ENCODE data around the gene METTL6. TPM values are rescaled to one million over a fixed set of nuclear protein-coding genes. Genes with fewer than 3 reads are reported as not detected.

The METTL6 gene
- total and polyA plus RNA-seq, 10 of the 15 experiments (the other 5 are each of a cell fraction or from before 2014, with no cell fraction given) = 13.8 to 29.6 (median 20.8) TPM

DNA sequence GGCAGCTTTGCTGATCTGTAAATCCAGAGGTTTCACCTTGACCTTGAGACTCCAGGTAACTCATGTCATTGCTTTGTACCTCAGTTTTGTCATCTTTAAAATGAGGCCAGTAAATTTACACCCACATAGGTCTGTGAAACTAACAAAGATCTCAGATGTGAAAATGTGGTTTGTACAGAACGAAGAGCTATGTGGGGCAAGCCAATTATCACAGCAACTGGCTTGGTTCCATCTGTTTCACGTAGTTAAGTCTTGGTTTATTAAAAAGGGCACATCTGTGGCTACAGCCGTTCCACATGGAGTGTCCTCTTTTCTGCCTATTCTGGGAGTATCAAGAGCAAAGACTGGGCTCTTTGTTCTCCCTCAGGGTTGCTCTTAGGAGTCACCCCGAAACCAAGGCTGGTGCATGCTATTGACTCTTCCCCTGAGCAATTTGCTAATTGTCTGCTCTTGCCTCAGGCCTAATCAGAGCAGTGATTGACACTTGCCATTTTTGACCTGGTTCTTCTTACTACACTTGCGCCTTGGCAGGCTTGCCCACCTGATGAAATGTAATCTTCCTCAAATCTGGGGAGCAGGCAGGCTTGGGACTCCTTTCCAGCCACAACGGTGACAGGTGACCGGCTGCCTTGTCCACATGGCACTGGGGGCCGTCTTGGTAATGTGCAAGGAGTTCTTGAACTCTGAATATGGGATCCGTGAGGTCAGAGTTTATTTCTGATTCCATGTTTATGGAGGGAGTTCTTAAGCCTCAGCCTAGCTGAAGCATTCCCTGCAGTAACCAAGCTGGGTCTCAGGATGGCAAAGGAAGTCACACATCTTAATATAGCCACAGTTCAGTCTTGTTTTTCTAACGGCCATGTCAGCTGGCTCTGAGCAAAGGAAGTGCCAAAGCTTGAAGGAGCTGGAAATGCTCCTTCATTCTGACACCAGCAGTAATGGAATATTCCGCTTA is 40.2 kb upstream of the METTL6 start (continued):
- TF ChIP-seq POU2F2 (IDR thresholded peaks at IDR 0.05; ENCODE audit: borderline replicate concordance, low read depth, low read length) (peak; percentile 46; the same call in 1 of the 3 replicates), NBN (IDR thresholded peaks at IDR 0.05) (peak; percentile 71), SMAD1 (IDR thresholded peaks at IDR 0.05; ENCODE audit: low read depth, partially characterized antibody) (peak; percentile 56), BHLHE40 (IDR thresholded peaks at IDR 0.05; ENCODE audit: borderline replicate concordance in 1 of 2, low read depth in 2 of 2, low read length in 1 of 2) (peak in 1 of 2 experiments; percentile 50; a peak in 2 of 4 replicates), GATAD2B (conservative IDR thresholded peaks at IDR 0.05; ENCODE audit: low read depth) (0 out of 2 replicates have a peak, but pooled peaks have one; percentile 46), RUNX3 (IDR thresholded peaks at IDR 0.05; ENCODE audit: low read length) (peak; percentile 46)

GRCh38 chr3:15465876-15466585 is 38.7 kb upstream of the METTL6 start:
- Histone ChIP-seq H3K36me3 (ENCODE audit: control insufficient read depth in 2 of 2, insufficient read depth in 2 of 2, low read length in 1 of 2) (no peaks in the 10 kb centered on the region), H3K79me2 (ENCODE audit: control insufficient read depth, insufficient read depth, low read length) (no peaks in the 10 kb centered on the region), H2AFZ (ENCODE audit: control insufficient read depth, low read depth, low read length) (no peak overlapping the region), H3K4me2 (ENCODE audit: control insufficient read depth, insufficient read depth) (no peak overlapping the region), H3K4me1 (ENCODE audit: control insufficient read depth, insufficient read depth, low read length) (peaks cover 6% of the 10 kb centered on the region), H3K27ac (ENCODE audit: control insufficient read depth, insufficient read depth) (no peak overlapping the region), H3K9ac (ENCODE audit: control insufficient read depth, insufficient read depth, low read length) (no peak overlapping the region), H4K20me1 (ENCODE audit: control insufficient read depth, insufficient read depth) (no peaks in the 10 kb centered on the region), H3K4me3 (no peak overlapping the region), H3K27me3 (replicated peaks in 1 of 2; ENCODE audit: control insufficient read depth in 2 of 2, insufficient read depth in 2 of 2, low read length in 1 of 2) (no peaks in the 10 kb centered on the region), H3K9me3 (replicated peaks; ENCODE audit: control insufficient read depth, insufficient read depth, low read length) (no peaks in the 10 kb centered on the region)
- intact Hi-C loops (cut with micrococcal nuclease; ENCODE audit: unreplicated experiment) (loop anchor here (5.0 kb wide), 1 partner anchor 91 kb away; no protein-coding TSS in a partner anchor), in situ Hi-C loops (cut with MboI) (no loop called here)
- FAIRE-seq (no peak), ATAC-seq (no peak), DNase-seq (ENCODE audit: low read depth, low spot score) (no peak)
- RAD21 ChIA-PET (ENCODE audit: unreplicated experiment) = interaction anchor here (1.0 to 3.0 kb wide), 9 partner anchors 32 to 346 kb away, joined by 3 to 25 read pairs (median 4); no protein-coding TSS in a partner anchor
- no peak for TF ChIP-seq RELA (IDR thresholded peaks at IDR 0.05; ENCODE audit: borderline replicate concordance, partially characterized antibody)
- TF ChIP-seq, protein P1, sequence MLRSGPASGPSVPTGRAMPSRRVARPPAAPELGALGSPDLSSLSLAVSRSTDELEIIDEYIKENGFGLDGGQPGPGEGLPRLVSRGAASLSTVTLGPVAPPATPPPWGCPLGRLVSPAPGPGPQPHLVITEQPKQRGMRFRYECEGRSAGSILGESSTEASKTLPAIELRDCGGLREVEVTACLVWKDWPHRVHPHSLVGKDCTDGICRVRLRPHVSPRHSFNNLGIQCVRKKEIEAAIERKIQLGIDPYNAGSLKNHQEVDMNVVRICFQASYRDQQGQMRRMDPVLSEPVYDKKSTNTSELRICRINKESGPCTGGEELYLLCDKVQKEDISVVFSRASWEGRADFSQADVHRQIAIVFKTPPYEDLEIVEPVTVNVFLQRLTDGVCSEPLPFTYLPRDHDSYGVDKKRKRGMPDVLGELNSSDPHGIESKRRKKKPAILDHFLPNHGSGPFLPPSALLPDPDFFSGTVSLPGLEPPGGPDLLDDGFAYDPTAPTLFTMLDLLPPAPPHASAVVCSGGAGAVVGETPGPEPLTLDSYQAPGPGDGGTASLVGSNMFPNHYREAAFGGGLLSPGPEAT (IDR thresholded peaks at IDR 0.05; ENCODE audit: low read depth) = no peak
- TF ChIP-seq BMI1 (IDR thresholded peaks at IDR 0.05; ENCODE audit: borderline replicate concordance) = no peak
- TF ChIP-seq ZNF217 (IDR thresholded peaks at IDR 0.05) = no peak
- no peak for TF ChIP-seq ELK1 (IDR thresholded peaks at IDR 0.05; ENCODE audit: low read depth, low read length)
- no peak for TF ChIP-seq SP1 (IDR thresholded peaks at IDR 0.05; ENCODE audit: low read depth, low read length)
- TF ChIP-seq ATF7 (IDR thresholded peaks at IDR 0.05; ENCODE audit: low read depth) = peak; percentile 44; the same call in 1 of the 2 replicates
- CTCF ChIA-PET = interaction anchor here (0.6 to 3.4 kb wide), 9 partner anchors 11 to 1002 kb away, joined by 3 to 30 read pairs (median 4); no protein-coding TSS in a partner anchor
- SMC1A ChIA-PET (ENCODE audit: uncharacterized antibody, unreplicated experiment) = interaction anchor here (0.5 to 5.6 kb wide), 18 partner anchors 8 to 286 kb away, joined by 3 to 48 read pairs (median 4); no protein-coding TSS in a partner anchor
- WGBS (ENCODE audit: insufficient coverage, insufficient replicate concordance, low lambda C conversion rate, missing lambda C conversion rate) = 79% methylated on average over 6 of the region's 6 CpGs
- POLR2A ChIA-PET = interaction anchor here (0.6 to 2.0 kb wide), 8 partner anchors 34 to 384 kb away, joined by 3 to 12 read pairs (median 3); partner anchors contain the start of gene COLQ
- no TSS peak for BruUV-seq (replicated peaks)
